Eye (tissue), 1 donor: ENCODE data around the gene HAUS6.
"Not testable (repeated sequence)": the region's sequence is repeated elsewhere in the genome, so short reads cannot be mapped to it uniquely, and the experiment has no call there.

Experiments
- DNase-seq: peaks from one replicate; pipeline ENCODE4 v3.0.0-alpha.2; 2015

HAUS6 gene

GRCh38 chr9:19116107-19116790 is 13.5 kb upstream of the HAUS6 start:
- no peak for DNase-seq

DNA sequence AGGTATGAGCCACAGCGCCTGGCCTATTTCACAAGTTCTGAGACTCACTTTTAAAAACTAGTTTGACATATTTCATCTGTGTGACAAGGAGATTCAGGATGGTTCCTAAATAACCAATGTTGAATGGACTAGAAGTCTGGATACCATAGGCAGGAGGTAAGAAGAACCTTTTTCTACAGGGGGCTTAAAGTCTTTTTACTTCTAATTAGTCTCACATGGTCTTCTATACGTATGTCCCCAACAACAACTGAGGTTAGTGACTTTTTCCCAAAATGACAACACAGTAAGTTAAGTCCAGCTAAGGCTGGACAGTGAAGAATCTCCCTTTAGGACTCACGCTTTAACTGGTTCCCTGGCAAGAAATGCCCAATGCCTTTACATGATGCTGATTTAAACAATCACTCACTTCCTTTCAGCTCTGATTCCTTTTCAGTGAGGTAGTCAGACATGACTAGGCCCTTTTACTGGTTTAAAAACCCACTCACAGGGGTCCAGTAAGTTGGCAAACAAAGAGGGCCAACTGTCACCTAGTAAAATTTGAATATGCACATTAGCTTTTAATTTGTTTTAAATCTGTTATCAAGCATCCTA is 12.1 kb upstream of the HAUS6 start:
- no peak for DNase-seq

GRCh38 chr9:19113964-19114679 is 11.4 kb upstream of the HAUS6 start:
- DNase-seq = no peak

GRCh38 chr9:19113064-19113611 is 10.4 kb upstream of the HAUS6 start:
- DNase-seq = not testable (repeated sequence)

DNA sequence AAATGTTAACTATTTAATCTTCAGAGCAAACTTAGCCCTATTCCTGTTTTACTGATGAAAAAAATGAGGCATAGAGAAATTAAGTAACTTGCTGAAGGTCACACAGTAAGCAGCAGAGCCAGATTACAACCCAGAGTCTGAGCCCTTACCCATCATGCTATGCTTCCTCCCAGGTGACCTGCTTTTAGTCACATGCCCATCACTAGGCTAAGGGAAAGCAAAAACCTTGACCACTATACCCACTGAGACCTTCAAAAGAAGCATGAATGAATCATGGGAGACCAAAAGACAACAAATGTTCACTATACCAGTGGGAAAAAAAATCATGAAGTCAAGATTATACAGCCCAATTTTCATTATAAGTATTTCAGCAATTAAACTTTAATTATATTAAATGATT is 5.3 kb upstream of the HAUS6 start:
- no peak for DNase-seq

DNA sequence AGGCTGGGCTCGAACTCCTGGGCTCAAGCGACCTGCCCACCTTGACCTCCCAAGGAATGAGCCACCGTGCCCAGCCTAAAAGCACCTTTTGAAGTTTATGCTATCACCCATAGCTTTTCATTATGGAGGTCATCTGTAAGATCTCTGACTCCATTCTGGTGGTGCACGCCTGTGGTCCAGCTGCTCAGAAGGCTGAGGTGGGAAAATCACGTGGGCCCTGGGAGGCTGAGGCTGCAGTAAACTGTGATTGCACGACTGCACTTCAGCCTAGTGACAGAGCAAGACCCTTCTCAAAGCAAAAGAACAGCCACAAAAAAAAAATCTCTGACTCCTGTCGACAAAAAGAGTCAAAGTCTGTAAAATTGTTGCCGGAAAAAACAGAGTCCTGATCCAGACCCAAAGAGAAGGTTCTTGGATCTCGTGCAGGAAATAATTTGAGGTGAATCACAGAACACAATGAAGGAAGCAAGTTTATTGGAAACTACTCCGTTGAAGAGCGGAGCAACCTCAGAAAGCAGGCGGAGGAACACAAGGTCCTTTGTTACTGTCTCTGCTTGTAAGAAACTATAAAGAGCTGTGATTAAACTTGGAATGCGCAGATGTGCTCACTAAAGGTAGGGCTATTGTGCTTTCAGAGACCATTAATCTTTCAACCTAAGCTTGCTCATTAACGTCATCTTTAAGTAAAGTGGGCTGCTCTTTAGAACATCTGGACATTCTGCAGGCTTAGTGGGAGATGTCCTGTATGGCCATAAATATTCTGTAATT is 2.0 kb upstream of the HAUS6 start:
- DNase-seq = no peak

DNA sequence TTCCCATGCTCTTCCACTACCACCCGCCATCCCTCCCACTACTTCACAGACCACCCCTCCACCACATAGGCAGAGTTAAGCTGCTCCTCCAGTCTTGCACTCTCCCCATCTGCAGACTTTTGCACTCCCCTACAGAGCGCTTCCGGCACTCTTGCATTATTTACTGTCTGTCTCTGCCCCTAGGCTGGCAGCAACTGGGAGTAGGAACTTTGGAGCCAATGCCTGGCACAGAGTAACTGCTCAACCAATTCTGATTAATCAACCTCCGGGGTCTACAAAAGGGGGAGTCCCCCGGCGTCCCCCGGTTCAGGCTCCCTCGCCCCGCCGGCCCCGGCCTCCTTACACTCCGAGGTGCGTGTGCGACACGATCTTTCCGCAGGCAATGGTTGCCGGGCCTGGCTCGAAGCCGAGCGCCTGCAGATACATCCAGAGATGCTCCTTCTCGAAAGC is 498 bp downstream of the HAUS6 start:
- DNase-seq = peak; percentile 63

DNA sequence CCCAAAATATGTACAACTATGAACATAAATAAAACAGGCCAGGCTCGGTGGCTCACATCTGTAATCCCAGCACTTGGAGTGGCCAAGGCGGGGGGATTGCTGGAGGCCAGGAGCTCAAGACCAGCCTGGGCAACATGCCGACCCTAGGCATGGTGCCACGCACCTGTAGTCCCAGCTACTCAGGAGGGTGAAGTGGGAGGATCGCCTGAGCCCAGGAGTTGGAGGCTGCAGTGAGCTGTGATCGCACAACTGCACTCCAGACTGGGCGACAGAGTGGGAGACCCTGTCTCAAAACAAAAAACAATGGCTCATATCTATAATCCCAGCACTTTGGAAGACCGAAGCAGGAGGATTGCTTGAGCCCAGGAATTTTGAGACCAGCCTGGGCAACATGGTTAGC is 1.5 kb downstream of the HAUS6 start:
- no peak for DNase-seq

DNA sequence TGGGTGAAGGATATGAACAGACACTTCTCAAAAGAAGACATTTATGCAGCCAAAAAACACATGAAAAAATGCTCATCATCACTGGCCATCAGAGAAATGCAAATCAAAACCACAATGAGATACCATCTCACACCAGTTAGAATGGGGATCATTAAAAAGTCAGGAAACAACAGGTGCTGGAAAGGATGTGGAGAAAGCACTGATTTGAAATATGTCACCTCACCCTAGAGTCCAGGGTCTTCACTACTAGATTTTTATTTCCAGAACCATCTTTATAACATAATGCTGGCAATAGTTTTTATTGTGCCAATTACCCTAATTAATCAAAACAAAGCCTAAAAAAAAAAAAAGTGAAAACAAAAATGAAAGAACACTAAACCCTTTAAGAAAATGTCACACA is 5.3 kb downstream of the HAUS6 start:
- DNase-seq = not testable (repeated sequence)

DNA sequence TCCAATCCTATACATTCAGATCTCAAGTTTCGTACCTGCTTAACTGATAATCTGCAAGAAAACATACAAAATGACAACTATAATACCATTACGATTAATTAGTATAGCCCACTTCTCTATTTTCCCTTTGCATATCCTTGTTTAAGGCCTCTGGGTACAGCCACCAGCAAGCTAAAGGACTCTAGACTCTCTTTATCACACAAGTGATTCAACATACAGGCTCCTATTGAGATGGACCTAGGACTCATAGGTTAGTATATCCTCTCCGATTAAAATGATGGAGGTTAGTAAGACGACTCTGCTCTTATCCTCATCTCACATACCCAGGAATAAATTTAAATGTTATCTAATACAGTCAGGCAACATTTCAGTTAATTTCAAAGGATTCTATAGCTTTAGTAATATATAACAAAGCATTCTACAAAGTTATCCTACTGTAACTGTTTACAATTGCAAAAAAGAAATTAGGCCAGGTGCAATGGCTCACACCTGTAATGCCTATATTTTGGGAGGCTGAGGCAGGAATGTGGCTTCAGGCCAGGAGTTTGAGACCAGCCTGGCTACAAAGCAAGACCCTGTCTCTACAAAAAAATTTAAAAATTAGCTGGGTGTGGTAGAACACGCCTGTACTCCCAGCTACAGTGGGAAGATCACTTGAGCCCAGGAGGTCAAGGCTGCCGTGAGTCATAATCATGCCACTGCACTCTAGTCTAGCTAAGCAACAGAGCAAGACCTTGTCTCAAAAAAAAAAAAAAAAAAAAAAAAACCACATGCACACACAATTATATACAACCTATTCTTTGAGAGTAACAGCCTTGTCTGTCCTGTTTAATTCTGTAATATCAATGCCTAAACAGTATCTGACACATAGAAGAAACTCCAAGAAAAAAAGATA is 15.4 kb downstream of the HAUS6 start:
- no peak for DNase-seq

GRCh38 chr9:19085295-19085694 is 17.4 kb downstream of the HAUS6 start:
- peak; percentile 31 for DNase-seq

DNA sequence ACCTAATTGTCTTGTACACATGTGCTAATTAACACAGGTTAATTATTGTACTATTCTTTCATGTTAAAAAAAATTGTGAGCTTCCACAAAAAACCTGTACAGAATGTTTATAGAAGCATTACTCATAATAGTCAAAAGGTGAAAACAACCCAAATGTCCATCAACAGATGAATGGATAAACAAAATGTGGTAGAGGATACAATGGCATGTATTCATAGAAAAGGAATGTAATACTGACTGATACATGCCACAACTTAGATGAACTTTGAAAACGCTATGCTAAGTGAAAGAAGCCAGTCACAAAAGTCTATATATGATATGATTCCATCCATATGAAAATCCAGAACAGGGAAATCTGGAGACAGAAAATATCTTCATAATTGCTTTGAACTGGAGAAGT is 27.9 kb downstream of the HAUS6 start:
- DNase-seq = no peak

- no peak for DNase-seq
Observed at GRCh38 chr9:19074229-19074628, 28.5 kb downstream of the HAUS6 start.

DNA sequence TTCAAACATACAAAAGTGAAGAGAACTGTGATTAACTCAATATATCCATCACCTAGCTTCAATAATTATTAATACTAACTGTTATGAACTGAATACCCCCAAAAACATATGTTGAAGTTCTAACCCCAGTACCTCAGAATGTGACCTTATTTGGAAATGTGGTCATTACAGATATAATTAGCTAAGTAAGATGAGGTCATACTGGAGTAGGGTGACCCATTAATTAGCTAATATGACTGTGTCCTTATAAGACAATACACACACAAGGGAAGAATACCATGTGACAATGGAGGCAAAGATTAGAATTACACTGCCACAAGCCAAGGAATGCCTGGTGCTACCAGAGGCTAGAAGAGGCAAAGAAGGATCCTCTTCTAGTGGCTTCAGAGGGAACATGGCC is 45.7 kb downstream of the HAUS6 start:
- DNase-seq = no peak

DNA sequence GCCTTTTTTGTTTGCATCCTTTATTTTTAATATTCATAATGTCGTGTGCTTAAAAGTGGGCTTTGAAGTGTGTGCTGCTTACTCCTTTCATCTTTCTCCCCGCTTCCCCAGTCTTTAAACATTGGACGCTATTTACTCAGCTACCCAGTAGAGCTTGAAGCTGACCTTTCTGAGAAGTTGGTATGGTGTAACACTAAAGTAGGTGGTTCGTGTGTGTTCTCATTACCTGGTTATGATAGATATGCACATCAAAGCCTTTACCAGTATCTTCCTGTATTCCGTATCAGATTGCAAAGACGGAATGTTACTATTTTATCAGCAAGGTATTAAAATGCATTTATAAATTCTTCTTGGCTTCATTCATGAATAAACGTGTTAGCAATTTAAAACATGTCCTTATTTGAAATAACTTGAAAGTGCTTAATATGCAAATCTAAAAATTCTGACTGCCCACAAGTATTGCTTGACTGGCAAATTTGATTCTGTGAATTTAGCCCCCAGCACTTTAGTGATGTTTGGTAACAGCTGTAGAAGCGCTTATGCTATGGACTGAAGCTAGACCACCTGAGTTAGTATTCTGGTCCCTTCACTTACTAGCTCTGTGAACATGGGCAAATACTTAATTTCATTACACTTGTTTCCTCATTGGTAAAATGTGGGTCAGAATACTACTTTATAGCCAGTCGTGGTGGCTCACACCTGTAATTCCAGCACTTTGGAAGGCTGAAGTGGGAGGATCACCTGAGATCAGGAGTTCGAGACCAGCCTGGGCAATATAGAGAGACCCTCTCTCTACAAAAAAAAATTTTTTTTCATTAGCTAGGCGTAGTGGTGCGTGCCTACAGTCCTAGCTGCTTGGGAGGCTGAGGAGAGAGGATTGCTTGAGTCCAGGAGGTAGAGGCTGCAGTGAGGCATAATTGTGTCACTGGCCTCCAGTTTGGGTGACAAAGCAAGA is 51.8 kb downstream of the HAUS6 start:
- DNase-seq = no peak

DNA sequence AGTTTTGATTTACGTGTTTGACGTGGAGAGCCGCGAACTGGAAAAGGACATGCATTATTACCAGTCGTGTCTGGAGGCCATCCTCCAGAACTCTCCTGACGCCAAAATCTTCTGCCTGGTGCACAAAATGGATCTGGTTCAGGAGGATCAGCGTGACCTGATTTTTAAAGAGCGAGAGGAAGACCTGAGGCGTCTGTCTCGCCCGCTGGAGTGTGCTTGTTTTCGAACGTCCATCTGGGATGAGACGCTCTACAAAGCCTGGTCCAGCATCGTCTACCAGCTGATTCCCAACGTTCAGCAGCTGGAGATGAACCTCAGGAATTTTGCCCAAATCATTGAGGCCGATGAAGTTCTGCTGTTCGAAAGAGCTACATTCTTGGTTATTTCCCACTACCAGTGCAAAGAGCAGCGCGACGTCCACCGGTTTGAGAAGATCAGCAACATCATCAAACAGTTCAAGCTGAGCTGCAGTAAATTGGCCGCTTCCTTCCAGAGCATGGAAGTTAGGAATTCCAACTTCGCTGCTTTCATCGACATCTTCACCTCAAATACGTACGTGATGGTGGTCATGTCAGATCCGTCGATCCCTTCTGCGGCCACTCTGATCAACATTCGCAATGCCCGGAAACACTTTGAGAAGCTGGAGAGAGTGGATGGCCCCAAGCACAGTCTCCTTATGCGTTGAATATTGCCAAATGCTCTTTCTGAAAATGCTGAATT is 52.6 kb downstream of the HAUS6 start:
- DNase-seq = no peak

- DNase-seq = peak; percentile 99
Observed at GRCh38 chr9:19048966-19049916, 53.5 kb downstream of the HAUS6 start, which contains the start of gene RRAGA. Gene RRAGA (plus strand): TSS chr9:19049427. CDS start chr9:19049660, 233 bp downstream.

DNA sequence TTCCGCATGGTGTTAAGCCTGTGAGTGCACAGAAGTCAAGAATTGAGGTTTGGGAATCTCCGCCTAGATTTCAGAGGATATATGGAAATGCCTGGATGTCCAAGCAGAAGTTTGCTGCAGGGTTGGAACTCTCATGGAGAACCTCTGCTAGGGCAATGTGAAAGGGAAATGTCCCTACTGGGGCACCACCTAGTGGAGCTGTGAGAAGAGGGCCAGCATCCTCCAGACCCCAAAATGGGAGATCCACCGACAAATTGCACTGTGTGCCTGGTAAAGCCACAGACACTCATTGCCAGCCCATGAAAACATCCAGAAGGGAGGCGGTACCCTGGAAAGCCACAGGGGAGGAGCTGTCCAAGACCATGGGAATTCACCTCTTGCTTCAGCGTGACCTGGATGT is 66.1 kb downstream of the HAUS6 start:
- DNase-seq = no peak

- no peak for DNase-seq
Observed at GRCh38 chr9:19033015-19033414, 69.7 kb downstream of the HAUS6 start, which contains the start of gene SAXO1. Gene SAXO1 (minus strand): TSS chr9:19033209. CDS start chr9:19032908, 301 bp downstream.
